ENCODE results near the gene ZFR2.

- TF ChIP-seq POLR2A (IDR thresholded peaks at IDR 0.05) = no peak
- TF ChIP-seq, protein P1, sequence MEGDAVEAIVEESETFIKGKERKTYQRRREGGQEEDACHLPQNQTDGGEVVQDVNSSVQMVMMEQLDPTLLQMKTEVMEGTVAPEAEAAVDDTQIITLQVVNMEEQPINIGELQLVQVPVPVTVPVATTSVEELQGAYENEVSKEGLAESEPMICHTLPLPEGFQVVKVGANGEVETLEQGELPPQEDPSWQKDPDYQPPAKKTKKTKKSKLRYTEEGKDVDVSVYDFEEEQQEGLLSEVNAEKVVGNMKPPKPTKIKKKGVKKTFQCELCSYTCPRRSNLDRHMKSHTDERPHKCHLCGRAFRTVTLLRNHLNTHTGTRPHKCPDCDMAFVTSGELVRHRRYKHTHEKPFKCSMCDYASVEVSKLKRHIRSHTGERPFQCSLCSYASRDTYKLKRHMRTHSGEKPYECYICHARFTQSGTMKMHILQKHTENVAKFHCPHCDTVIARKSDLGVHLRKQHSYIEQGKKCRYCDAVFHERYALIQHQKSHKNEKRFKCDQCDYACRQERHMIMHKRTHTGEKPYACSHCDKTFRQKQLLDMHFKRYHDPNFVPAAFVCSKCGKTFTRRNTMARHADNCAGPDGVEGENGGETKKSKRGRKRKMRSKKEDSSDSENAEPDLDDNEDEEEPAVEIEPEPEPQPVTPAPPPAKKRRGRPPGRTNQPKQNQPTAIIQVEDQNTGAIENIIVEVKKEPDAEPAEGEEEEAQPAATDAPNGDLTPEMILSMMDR (IDR thresholded peaks at IDR 0.05) = no peak
- TF ChIP-seq EP300 (IDR thresholded peaks at IDR 0.05) = no peak
Measured at GRCh38 chr19:3813473-3814392, 55.1 kb downstream of the ZFR2 start.

Data from tibial nerve (tissue), 4 donors.